COR-L47 (cell line): ENCODE data around the gene KBTBD13.
"Not testable (repeated sequence)": the region's sequence is repeated elsewhere in the genome, so short reads cannot be mapped to it uniquely, and the experiment has no call there.

Source experiments
- DNase-seq: peaks from one replicate; lab custom pipeline; 2025; lab: John Stamatoyannopoulos, UW

The KBTBD13 gene

DNA sequence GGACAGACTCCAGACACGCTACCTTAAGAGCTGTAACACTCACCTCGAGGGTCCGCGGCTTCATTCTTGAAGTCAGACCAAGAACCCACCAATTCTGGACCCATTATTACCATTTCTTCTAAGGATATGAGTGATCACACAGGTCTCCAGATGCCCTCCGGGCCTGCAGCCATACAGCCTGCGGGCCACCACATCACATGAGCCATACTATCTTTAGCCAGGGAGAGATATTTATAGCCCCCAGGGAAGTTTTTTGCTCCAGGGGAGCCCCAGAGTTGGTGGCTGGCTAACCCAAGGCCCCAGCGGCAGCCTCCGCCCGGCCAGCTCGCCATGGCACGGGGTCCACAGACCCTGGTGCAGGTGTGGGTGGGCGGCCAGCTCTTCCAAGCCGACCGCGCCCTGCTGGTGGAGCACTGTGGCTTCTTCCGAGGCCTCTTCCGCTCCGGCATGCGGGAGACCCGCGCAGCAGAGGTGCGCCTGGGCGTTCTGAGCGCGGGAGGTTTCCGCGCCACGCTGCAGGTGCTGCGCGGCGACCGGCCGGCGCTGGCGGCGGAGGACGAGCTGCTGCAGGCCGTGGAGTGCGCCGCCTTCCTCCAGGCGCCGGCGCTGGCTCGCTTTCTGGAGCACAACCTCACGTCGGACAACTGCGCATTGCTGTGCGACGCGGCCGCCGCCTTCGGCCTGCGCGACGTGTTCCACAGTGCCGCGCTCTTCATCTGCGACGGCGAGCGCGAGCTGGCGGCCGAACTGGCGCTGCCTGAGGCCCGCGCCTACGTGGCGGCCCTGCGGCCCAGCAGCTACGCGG is at the start of gene KBTBD13:
KBTBD13 (plus strand) TSS at position 261 of the 805 bp plus-strand sequence; CDS start at position 331, 70 bp downstream.
- DNase-seq: no peak

DNA sequence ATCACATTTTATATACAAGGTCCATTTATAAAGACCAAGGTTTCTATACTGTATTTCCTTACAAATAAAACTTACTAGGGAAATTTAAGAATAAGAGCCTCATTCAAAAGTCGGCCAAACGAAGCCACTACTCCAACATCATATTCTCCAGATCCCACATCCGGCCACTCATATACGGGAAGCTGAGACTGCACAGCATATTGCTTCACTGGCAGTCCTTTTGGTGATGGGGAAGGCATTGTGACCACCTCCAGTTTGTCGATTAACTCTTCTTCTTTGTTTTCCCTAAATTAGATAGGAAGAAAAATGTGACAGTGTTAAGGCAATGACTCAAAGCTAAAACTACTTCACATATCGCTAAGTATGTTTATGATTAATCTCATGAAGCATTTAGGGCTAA is 49.8 kb upstream of the KBTBD13 start:
- DNase-seq: no peak

DNA sequence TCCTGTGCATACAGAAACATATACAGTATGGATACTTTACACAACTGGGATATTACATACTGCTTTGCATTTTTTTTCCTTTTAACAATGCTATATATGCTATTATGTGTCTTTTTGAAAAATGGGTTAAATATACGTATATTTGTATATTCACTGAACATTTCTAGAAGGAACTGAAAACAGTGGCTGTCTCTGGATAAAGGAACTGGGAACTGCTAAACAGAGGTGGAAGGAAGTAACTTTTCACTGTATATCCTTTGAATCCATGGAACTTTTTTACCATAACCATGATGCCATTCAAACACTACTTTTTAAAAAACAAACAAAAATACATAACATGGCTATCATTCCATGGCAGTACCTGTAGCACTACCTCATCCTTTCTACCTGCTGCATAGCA is 49.0 kb upstream of the KBTBD13 start:
- DNase-seq: no peak

DNA sequence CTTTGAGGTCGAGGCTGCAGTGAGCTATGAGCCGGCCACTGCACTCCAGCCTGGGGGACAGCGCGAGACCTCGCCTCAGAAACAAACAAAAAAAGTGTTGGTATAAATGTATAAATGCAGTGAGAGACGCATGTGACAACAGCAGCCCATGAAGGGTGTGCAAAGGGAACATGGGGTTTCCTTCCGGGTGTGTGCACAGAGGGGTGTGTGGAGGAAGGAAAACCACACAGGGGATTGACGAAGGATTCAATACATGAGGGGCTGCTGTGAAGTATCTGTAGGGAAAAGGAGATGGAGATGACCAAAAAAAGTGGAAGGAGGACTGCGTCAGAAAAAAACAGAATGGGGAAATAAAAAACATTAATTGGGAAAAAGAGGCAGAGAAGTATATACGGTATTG is 48.2 kb upstream of the KBTBD13 start:
- DNase-seq: no peak

DNA sequence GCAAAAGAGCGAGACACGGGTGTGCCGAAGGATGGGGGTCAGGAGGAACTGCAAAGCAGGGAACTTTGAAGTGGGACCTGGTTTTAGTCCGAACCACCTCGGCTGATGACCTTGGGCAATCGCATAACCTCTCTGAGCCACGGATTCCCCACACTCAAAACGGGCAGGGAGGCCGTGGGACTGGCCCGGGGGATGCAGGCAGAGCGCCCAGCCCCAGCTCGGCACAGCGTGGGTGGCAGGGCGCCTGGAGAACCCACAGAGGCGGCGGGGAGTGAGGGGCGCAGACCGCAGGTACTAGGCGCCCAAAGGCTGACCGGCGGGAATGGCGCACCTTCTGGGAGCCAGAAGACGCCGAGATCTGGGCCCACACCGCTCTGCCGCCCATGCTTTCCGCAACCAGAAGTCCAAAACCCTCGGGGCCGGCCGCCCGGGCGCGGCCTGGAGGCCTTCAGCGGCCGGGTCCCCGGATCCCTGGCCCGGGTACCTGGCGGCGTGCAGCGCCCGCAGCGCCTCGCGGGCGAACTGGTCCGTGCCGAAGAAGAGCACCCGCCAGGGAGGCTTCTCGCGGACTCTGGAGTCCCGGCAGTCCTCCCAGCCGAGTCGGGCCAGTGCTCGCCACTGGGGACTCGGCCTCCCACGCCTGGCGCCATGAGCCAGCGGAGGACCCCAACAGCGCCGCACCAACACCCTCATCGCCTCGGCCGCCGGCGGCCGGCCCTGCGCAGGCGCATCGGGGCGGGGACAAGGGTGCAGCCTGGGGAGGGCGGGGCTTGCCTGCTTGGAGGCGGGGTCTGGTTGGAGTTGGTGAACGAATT is 47.4 kb upstream of the KBTBD13 start, which contains the start of gene MTFMT:
MTFMT (minus strand) TSS at position 719 of the 815 bp plus-strand sequence; CDS start at position 693, 26 bp downstream.
- peak; percentile 84 for DNase-seq

DNA sequence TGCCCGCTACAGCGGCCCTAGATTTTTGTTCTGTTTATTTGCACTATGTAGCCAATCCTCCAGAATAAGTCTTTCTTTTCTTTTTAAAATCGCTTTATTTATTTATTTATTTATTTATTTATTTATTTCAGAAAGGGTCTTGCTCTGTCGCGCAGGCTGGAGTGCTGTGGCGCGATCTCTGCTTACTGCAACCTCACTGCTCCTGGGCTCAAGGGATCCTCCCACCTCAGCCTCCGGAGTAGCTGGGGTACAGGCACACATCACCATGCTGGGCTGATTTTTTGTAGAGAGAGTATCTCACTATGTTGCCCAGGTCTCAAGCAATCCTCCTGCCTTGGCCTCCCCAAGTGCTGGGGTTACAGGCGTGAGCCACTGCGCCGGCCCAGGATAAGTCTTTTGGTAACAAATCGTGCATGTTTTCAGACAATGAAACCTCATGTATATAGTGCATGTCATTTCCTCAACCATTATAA is 46.8 kb upstream of the KBTBD13 start:
- no peak for DNase-seq

DNA sequence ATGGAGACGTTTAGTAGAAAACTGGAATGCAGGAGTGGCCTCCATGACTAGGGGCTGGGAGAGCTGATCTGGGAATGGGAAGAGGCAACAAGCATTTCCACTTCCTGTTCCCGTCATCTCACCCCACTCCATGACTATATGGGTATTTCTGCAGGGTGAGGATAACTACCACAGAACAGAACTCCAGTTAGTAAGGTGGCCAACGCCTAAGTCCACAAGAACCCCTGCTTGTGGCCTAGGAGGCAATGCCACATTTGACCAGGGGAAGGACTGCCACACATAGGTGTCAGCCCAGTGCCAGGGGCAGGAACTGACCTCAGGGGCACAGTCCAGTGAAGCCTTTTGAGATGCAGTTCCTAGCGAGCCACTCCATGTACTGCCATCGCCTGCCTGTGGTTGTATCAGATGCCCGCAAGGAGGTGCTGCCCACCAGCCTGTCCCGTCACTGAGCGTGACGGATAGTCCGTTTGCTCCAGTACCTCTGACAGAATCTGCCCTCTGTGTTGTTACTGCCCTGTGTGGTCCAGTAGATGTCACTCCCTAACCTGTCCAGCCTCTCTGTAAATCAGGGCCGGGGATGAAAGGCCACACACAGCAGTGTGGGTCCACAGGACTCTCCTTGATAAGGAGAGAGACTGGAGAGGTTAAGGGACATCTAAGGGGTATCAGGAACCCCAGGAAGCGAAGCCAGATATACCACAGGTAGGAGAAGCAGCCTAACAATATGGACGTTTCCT is 43.6 kb upstream of the KBTBD13 start:
- DNase-seq: no peak

DNA sequence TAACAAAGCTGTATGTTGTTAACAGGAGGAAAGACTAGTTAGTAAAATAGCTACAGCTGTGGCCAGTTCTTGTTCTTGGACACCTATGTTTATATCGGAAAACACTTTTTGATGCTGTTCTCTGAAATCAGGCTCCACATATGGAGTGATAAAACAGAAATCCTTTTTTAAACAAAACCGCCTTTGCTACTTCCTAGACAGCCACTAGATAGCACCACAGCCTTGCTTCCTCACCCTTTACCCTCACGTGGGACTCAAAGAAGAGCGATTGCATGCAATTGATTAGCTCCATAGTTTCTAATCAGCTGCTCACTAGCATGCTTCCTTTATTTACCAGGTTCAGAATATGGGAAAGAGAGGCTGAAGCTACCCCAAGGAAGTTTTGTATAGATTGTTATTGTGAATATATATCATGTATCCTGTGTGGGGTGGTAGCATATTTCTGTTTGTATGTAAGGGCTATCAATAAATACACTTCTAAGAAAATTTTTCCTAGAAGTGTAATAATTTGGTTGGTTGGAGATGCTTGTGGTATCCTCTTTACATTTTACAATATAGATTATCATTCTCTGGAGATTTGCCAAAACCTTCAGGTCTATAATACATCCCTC is 42.8 kb upstream of the KBTBD13 start:
- DNase-seq: peak; percentile 27

DNA sequence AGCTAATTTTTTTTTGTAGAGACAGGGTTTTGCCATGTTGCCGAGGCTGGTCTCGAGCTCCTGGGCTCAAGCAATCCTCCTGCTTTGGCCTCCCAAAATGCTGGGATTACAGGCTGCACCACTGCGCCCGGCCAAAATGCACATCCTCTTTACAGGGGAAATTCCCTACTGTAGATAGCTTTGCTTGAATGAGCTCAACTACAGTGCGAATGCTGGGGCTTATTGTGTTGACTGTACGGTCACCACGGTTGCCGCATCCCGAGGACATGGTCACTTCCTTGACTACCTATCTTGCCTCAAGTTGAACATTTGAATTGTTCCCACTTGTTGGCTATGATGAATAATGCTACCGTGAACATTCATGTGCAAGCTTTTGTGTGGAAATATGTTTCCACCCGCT is 41.8 kb upstream of the KBTBD13 start:
- no peak for DNase-seq

DNA sequence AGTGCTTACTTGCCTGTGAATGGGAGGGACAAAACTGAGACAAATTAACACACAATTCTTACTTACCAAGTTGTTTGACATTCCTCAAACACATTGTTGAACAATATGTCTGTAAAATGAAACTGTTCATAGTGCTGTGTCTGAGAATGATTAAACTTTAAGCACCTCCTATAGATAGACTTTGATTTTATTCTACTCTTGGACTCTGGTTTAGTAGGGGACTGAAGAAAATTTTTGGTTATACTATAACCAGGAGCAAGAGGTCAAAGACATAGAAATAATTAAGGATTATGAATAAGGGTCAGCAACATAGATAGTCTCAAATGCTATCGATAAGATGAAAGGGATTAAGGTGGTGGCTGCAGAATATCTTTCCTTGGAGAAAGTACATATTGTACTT is 39.2 kb upstream of the KBTBD13 start:
- no peak for DNase-seq

DNA sequence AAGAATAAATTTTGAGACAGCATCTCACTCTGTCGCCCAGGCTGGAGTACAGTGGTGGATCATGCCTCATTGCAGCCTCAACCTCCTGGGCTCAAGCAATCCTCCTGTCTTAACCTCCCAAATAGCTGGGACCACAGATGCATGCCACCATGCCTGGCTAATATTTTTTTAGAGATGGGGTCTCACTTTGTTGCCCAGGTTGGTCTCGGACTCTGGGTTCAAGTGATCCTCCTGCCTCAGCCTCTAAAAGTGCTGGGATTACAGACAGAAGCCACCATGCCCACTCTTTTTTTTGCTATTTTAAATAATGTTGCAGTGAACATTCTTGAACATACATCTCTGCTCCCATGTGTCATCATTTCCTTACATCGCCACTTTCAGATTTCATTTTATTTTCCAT is 38.1 kb upstream of the KBTBD13 start:
- no peak for DNase-seq

DNA sequence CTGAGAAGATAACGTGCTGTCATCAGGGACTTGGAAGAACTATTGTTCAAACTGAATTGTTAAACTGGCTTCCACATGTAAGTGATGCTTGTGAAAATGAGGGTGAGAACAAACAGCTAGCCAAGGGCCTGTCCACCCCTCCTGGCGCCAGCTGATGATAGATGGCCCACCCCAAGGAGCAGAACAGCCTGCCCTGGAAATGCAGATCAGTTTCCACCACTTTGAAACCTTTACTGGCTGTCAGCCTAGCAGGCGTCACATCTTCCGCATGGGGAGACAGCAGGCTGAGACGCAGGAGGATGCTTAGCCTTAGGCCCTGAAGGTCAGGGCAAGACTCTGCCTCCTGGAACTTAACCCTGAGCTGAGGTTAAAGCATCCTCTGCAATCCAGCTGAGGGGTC is 37.7 kb upstream of the KBTBD13 start:
- no peak for DNase-seq

DNA sequence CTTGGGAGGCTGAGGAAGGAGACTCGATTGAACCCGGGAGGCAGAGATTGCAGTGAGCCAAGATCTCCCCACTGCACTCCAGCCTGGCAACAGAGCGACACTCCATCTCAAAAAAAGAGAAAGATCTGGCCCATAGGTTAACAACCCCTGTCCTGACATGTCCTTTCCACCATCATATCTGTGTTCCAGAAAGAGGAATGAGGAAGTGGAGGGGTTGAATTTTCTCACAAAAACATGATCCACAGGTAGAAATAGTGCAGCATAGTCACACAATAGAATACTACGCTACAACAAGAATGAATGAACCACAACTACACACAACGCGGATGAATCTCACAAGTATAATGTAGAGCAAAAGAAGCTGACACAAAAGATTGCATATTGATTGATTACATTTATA is 36.1 kb upstream of the KBTBD13 start:
- DNase-seq: no peak

DNA sequence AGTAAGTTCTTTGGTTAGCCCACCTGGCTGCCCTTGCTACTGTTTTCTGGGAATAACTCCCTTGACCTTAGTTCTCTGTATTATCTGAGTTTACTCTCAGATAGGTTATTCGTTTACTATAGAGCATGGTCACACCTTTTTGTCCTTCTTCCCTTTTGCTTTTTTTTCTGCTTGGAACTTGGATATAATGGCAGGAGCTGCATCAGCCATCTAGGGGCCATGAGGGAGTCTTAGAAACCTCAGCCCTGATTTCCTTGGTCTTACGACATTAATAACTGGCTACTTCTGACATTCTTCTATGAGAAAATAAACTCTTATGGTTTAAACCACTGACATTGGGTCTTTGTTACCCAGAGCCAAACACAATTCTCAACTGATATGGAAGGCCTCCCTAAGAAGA is 34.8 kb upstream of the KBTBD13 start:
- DNase-seq: no peak

DNA sequence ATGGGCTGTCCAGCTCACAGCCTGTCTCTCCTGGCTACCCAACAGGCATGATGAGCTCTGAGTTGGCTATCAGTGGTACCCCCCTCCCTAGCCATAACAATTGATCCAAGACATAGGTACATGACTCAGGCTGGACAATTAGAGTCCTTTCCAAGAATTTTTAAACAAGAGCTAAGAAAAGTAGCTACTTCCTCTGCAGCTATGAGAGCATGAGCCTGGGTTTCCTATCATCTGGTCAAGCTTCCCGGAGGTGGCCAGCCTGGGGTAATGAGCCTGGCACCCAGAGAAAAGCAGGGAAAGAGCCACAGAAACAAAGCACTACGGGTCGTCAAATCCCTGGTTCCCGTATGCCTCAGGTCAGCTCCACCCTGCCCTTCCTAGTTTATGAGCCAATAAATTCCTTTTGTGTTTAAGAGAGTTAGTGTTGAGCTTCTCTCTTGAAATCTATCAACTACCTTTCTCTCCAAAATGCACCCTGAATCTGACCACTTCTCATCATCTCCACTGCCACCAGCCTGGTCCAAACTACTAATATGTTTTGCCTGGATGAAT is 33.7 kb upstream of the KBTBD13 start:
- DNase-seq: no peak

DNA sequence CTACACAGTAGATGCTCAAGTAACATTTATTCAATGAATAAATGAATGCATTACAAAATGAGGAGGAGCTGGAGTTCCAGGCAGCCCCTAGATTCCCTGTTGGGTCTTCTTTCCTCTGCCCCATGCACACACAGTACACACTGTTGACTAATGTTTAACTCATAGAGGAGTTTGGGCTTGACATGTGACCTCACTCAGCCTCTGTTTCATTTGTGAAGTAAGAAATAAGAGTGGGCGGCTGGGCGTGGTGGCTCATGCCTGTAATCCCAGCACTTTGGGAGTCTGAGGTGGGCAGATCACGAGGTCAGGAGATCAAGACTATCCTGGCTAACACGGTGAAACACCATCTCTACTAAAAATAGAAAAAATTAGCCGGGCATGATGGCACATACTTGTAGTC is 32.3 kb upstream of the KBTBD13 start:
- DNase-seq: not testable (repeated sequence)

DNA sequence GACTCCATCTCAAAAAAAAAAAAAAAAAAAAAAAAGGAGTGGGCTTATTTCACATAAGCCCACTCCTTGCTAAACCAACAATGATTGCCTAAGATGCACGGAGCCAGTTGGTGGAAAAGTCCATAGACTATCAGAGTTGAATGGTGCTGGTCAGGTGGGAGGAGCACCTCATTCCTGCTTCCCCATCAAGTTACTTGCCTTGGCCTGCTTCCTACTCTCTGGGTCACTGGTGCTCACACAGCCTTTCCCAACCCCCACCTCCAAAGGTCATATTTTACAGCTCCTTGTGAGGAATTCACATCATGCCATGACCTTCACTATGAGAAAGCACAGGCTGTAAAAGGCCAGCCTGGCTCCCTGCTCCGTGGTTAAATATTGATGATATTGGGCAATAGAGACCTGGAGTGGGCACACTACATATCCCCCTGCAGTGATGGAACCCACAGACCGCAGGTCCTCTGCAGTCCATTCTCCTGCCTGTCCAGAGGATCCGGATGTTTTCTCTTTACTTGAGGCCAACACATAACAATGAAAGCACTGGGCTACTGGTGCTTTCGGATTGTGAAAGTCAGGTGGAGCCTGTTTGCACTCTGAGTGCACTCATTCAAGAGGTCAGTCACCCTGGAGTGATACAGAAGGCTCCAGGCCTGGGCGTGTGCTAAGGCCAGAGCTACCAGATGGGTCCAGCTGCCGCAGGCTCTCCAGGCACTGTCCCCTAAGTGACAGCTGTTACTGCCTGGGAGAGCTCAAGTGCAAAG is 31.6 kb upstream of the KBTBD13 start, which contains the start of gene SLC51B:
SLC51B (plus strand) TSS at position 664 of the 758 bp plus-strand sequence. CDS start 4,618 bp downstream, outside the sequence.
- DNase-seq: no peak

DNA sequence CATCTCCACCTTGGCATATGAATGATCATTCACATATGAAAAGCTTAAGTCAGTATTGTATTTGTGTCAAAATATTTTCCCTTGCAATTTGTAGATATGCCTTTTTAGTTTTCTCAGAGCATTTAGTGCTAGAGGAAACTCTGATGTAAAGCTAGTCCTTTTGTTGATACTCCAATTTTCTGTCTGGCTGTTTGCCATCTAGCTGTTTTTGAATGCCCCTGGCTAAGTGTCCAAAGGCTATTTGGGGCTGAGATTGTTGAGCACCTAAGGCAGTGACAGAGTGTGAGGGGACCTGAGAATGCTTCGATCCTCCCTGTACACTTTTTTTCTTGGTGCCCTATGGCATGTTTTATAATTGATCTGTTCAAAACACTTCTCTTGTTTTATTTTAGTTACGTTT is 28.3 kb upstream of the KBTBD13 start:
- peak; percentile 17 for DNase-seq

DNA sequence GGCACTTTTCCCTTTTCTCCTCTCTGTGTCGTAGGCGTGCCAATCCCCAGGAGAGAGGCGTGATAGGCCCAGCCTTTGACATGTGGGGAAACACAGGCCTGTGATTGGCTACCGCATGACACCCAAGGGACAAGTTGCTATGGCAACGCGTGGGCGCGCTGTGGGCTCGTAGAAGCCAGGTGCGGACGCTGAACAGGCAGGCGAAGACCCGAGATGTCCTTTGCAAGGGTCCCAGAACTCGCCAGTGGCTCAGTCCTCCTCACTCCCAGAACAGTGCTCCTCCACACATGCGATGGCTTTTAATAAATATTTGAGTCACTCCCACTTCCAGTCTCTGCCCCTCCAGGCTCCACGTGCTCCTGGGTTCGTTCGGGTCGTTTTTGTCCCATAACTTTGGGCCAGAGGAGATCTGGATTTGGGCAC is 27.1 kb upstream of the KBTBD13 start:
- peak; percentile 98 for DNase-seq

DNA sequence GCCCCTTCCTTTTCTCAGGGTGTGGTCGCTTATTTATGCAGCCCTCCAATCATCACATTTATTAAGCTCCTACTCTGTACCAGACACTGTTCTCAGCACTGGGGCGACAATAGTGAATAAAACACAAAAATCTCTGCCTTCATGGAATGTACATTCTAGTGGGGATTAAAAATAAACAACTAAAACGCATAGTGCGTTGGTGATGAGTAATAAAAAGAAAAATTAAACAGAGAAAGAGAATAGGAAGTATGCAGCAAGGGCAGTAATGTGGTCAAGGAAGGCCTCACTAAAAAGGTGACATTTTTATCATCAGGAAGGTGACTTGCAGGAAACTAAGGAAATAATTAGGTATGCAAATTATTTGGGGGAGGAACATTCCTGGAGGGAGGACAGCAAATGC is 26.3 kb upstream of the KBTBD13 start:
- DNase-seq: no peak

DNA sequence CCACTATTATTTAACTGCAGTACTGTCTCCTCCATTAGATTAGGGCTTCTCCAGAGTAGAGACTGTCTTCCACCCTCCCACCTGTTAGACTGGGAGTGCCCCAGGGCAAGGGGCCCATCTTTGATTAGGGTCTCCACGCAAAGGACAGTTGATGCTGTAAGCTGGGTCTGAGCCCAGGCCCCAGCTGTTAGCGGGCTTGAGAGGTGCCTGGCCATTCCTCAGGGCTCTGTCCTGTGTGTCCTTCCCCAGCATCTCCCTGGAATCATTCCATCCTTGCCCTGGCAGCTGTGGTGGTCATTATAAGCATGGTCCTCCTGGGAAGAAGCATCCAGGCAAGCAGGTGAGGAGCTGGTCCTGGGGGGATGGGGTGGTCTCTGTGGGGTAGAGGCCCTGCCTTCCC is 25.3 kb upstream of the KBTBD13 start:
- DNase-seq: no peak
